Measurements from ENCODE around the gene TREH. TPM values are rescaled to one million over a fixed set of nuclear protein-coding genes. Genes with fewer than 3 reads are reported as not detected.
A peak's percentile ranks its signal among the peaks of the same experiment; 100 is the strongest.
"Not testable (repeated sequence)": the region's sequence is repeated elsewhere in the genome, so short reads cannot be mapped to it uniquely, and the experiment has no call there.

Gene TREH
- total RNA-seq, 1 donor from 2014 or later = 0.46 TPM

GRCh38 chr11:118614511-118614910 lies 64.9 kb downstream of the TREH start:
- Histone ChIP-seq H3K27me3 (no peaks in the 10 kb centered on the region), H3K4me1 (peaks cover 44% of the 10 kb centered on the region), H3K9me3 (no peaks in the 10 kb centered on the region), H3K4me3 (no peak overlapping the region), H3K27ac (no peak overlapping the region), H3K36me3 (peaks cover 18% of the 10 kb centered on the region)
- no peak for ATAC-seq
- TF ChIP-seq CTCF (IDR thresholded peaks at IDR 0.05) = no peak
- intact Hi-C loops (cut with DNase I) = no loop called here
- DNase-seq = peak; percentile 53

GRCh38 chr11:118612378-118612777 lies 67.1 kb downstream of the TREH start:
- DNase-seq = no peak

GRCh38 chr11:118611433-118611795 lies 68.0 kb downstream of the TREH start:
- peak overlapping the region; percentile 55 for H3K4me3 ChIP-seq
- DNase-seq; H3K9me3 ChIP-seq; H3K27me3 ChIP-seq; intact Hi-C loops (cut with DNase I); ATAC-seq: not testable (repeated sequence)
- H3K4me1 ChIP-seq = peaks cover 24% of the 10 kb centered on the region
- H3K27ac ChIP-seq = peak overlapping the region; percentile 19
- peaks cover 18% of the 10 kb centered on the region for H3K36me3 ChIP-seq

More at GRCh38 chr11:118612378-118612777, 67.1 kb downstream of the TREH start:
- no peaks in the 10 kb centered on the region for H3K9me3 ChIP-seq
- TF ChIP-seq CTCF (IDR thresholded peaks at IDR 0.05) = no peak
- intact Hi-C loops (cut with DNase I) = no loop called here
- H3K27ac ChIP-seq = peak overlapping the region; percentile 74
- peak overlapping the region; percentile 25 for H3K4me3 ChIP-seq
- no peaks in the 10 kb centered on the region for H3K27me3 ChIP-seq
- no peak for ATAC-seq
- peaks cover 18% of the 10 kb centered on the region for H3K36me3 ChIP-seq
- H3K4me1 ChIP-seq = peaks cover 25% of the 10 kb centered on the region

- H3K4me3 ChIP-seq = peak overlapping the region; percentile 55
- DNase-seq (peak; percentile 94), ATAC-seq (peak; percentile 81)
- peaks cover 14% of the 10 kb centered on the region for H3K36me3 ChIP-seq
- no peaks in the 10 kb centered on the region for H3K9me3 ChIP-seq
- intact Hi-C loops (cut with DNase I) = no loop called here
- H3K4me1 ChIP-seq = peaks cover 24% of the 10 kb centered on the region
- TF ChIP-seq CTCF (IDR thresholded peaks at IDR 0.05) = peak; percentile 93
- no peaks in the 10 kb centered on the region for H3K27me3 ChIP-seq
- peak overlapping the region; percentile 86 for H3K27ac ChIP-seq
These were observed 68.5 kb downstream of the TREH start for GRCh38 chr11:118610773-118611432.

- H3K4me3 ChIP-seq = peak overlapping the region; percentile 55
- no peaks in the 10 kb centered on the region for H3K9me3 ChIP-seq
- peak overlapping the region; percentile 86 for H3K27ac ChIP-seq
- no peak for ATAC-seq
- intact Hi-C loops (cut with DNase I) = no loop called here
- H3K4me1 ChIP-seq = peaks cover 21% of the 10 kb centered on the region
- no peak for DNase-seq
- no peak for TF ChIP-seq CTCF (IDR thresholded peaks at IDR 0.05)
- no peaks in the 10 kb centered on the region for H3K27me3 ChIP-seq
- peaks cover 7% of the 10 kb centered on the region for H3K36me3 ChIP-seq
These were observed 69.2 kb downstream of the TREH start for GRCh38 chr11:118610225-118610772.

- peaks cover 27% of the 10 kb centered on the region for H3K4me1 ChIP-seq
- peak; percentile 1 for ATAC-seq
- intact Hi-C loops (cut with DNase I) = loop anchor here (10.0 kb wide), 1 partner anchor 45 kb away; no protein-coding TSS in a partner anchor
These were observed 69.8 kb downstream of the TREH start for GRCh38 chr11:118609380-118610224.

More at GRCh38 chr11:118609380-118610224, 69.8 kb downstream of the TREH start:
- peak overlapping the region; percentile 86 for H3K27ac ChIP-seq
- DNase-seq = no peak
- H3K9me3 ChIP-seq = no peaks in the 10 kb centered on the region
- H3K27me3 ChIP-seq = no peaks in the 10 kb centered on the region
- peaks cover 5% of the 10 kb centered on the region for H3K36me3 ChIP-seq
- TF ChIP-seq CTCF (IDR thresholded peaks at IDR 0.05) = no peak
- H3K4me3 ChIP-seq = peak overlapping the region; percentile 55

All from upper lobe of right lung (tissue), 1 donor.